Esophagus (tissue), 2 donors: Measurements from ENCODE around the gene CYSLTR2. TPM values are rescaled to one million over a fixed set of nuclear protein-coding genes. Genes with fewer than 3 reads are reported as not detected.

Experiments
- H3K27ac ChIP-seq, 2 donors: one replicate each; pipeline ENCODE4 v1.5.1; 2013; ENCODE audit warnings: low read depth in 2 of 2, mild to moderate bottlenecking in 2 of 2, inconsistent platforms in 1 of 2, low read length in 1 of 2, moderate library complexity in 1 of 2
- H3K27me3 ChIP-seq, 2 donors: one replicate each; pipeline ENCODE4 v1.6.1; 2013; ENCODE audit warnings: low read length in 2 of 2, control low read depth in 1 of 2, mild to moderate bottlenecking in 1 of 2; ENCODE audit not compliant: insufficient read depth in 2 of 2, control insufficient read depth in 1 of 2
- H3K36me3 ChIP-seq, 2 donors: one replicate each; pipeline ENCODE4 v1.6.1; 2013; ENCODE audit warnings: low read length in 1 of 2; ENCODE audit not compliant: control insufficient read depth in 2 of 2, insufficient read depth in 2 of 2
- H3K4me1 ChIP-seq, 2 donors: one replicate each; pipeline ENCODE4 v1.6.1; 2013; ENCODE audit warnings: low read length in 1 of 2; ENCODE audit not compliant: control insufficient read depth in 2 of 2, insufficient read depth in 2 of 2
- H3K4me3 ChIP-seq, 2 donors: one replicate each; pipeline ENCODE4 v1.5.1; 2013; ENCODE audit warnings: low read length in 2 of 2, mild to moderate bottlenecking in 2 of 2, low read depth in 1 of 2, moderate library complexity in 1 of 2
- H3K9me3 ChIP-seq, 2 donors: one replicate each; pipeline ENCODE4 v1.6.1; 2013; ENCODE audit warnings: mild to moderate bottlenecking in 2 of 2, low read depth in 1 of 2, low read length in 1 of 2, moderate library complexity in 1 of 2; ENCODE audit not compliant: control insufficient read depth in 2 of 2, insufficient read depth in 1 of 2
- WGBS, 2 donors: extraction: QIAGEN DNeasy Blood & Tissue Kit; methylation state at CpG; one replicate each; pipeline ENCODE4 v1.1.7; 2013; 5-methylcytosine and 5-hydroxymethylcytosine counted together
- polyA plus RNA-seq, 2 donors: library from polyadenylated mRNA; stranded (reverse); fragments of 200-250 nt; gene quantifications; one replicate each; pipeline ENCODE4 v1.2.3, GENCODE V29; 2013
- donor health status: healthy with polysubstance abuse.
- donor health status: Bipolar disorder and iron deficiency.

The CYSLTR2 gene
- polyA plus RNA-seq, 2 donors, result 0.07 to 0.12 TPM

- H3K36me3 ChIP-seq, result no peaks in the 10 kb centered on the region
- no peaks in the 10 kb centered on the region for H3K27me3 ChIP-seq
- 89 to 92% methylated on average over 5 of the region's 5 CpGs for WGBS, 2 donors
- H3K4me1 ChIP-seq, result no peaks in the 10 kb centered on the region
- no peak overlapping the region for H3K27ac ChIP-seq
- peaks cover 0 to 1% of the 10 kb centered on the region in 2 donors for H3K9me3 ChIP-seq
- no peak overlapping the region for H3K4me3 ChIP-seq
Observed at GRCh38 chr13:48707405-48707804, 53.7 kb downstream of the CYSLTR2 start.

GRCh38 chr13:48708764-48709163, 55.0 kb downstream of the CYSLTR2 start:
- Histone ChIP-seq H3K36me3 (no peaks in the 10 kb centered on the region), H3K4me1 (no peaks in the 10 kb centered on the region), H3K27me3 (no peaks in the 10 kb centered on the region), H3K27ac (no peak overlapping the region), H3K4me3 (no peak overlapping the region), H3K9me3 (peaks cover 0 to 1% of the 10 kb centered on the region in 2 donors)
- WGBS, 2 donors, result 95 to 96% methylated on average over 1 of the region's 1 CpG

GRCh38 chr13:48709213-48709612, 55.5 kb downstream of the CYSLTR2 start:
- WGBS, 2 donors, result 50 to 73% methylated on average over 2 of the region's 2 CpGs
- no peaks in the 10 kb centered on the region for H3K27me3 ChIP-seq
- H3K36me3 ChIP-seq, result no peaks in the 10 kb centered on the region
- H3K9me3 ChIP-seq, result peaks cover 0 to 1% of the 10 kb centered on the region in 2 donors
- H3K4me3 ChIP-seq, result no peak overlapping the region
- no peak overlapping the region for H3K27ac ChIP-seq
- no peaks in the 10 kb centered on the region for H3K4me1 ChIP-seq

GRCh38 chr13:48710160-48710559, 56.4 kb downstream of the CYSLTR2 start:
- Histone ChIP-seq H3K4me1 (no peaks in the 10 kb centered on the region), H3K36me3 (no peaks in the 10 kb centered on the region), H3K4me3 (no peak overlapping the region), H3K27me3 (no peaks in the 10 kb centered on the region), H3K9me3 (peaks cover 0 to 1% of the 10 kb centered on the region in 2 donors), H3K27ac (no peak overlapping the region)
- WGBS, 2 donors, result 83 to 90% methylated on average over 1 of the region's 1 CpG

GRCh38 chr13:48712141-48712540, 58.4 kb downstream of the CYSLTR2 start:
- Histone ChIP-seq H3K36me3 (no peaks in the 10 kb centered on the region), H3K27ac (no peak overlapping the region), H3K4me1 (no peaks in the 10 kb centered on the region), H3K9me3 (peaks cover 0 to 1% of the 10 kb centered on the region in 2 donors), H3K4me3 (no peak overlapping the region), H3K27me3 (no peaks in the 10 kb centered on the region)

- no peak overlapping the region for H3K4me3 ChIP-seq
- H3K27ac ChIP-seq, result no peak overlapping the region
Observed at GRCh38 chr13:48715977-48716376, 62.2 kb downstream of the CYSLTR2 start.

GRCh38 chr13:48720621-48721020, 66.9 kb downstream of the CYSLTR2 start:
- Histone ChIP-seq H3K27ac (no peak overlapping the region), H3K36me3 (no peaks in the 10 kb centered on the region), H3K4me1 (no peaks in the 10 kb centered on the region), H3K4me3 (no peak overlapping the region), H3K27me3 (no peaks in the 10 kb centered on the region), H3K9me3 (no peaks in the 10 kb centered on the region)
- 65 to 66% methylated on average over 4 of the region's 4 CpGs for WGBS, 2 donors

More at GRCh38 chr13:48715977-48716376, 62.2 kb downstream of the CYSLTR2 start:
- no peaks in the 10 kb centered on the region for H3K4me1 ChIP-seq
- H3K9me3 ChIP-seq, result no peaks in the 10 kb centered on the region
- no peaks in the 10 kb centered on the region for H3K36me3 ChIP-seq
- WGBS, 2 donors, result 90 to 95% methylated on average over 1 of the region's 1 CpG
- no peaks in the 10 kb centered on the region for H3K27me3 ChIP-seq

- H3K36me3 ChIP-seq, result no peaks in the 10 kb centered on the region
- no peak overlapping the region for H3K4me3 ChIP-seq
- H3K27me3 ChIP-seq, result no peaks in the 10 kb centered on the region
- H3K4me1 ChIP-seq, result no peaks in the 10 kb centered on the region
- no peaks in the 10 kb centered on the region for H3K9me3 ChIP-seq
- H3K27ac ChIP-seq, result no peak overlapping the region
- WGBS, 2 donors, result 93 to 100% methylated on average over 1 of the region's 1 CpG
Observed at GRCh38 chr13:48723168-48723567, 69.4 kb downstream of the CYSLTR2 start.

- Histone ChIP-seq H3K4me3 (no peak overlapping the region), H3K36me3 (no peaks in the 10 kb centered on the region), H3K4me1 (no peaks in the 10 kb centered on the region), H3K9me3 (no peaks in the 10 kb centered on the region), H3K27me3 (no peaks in the 10 kb centered on the region), H3K27ac (no peak overlapping the region)
Observed at GRCh38 chr13:48725271-48725670, 71.5 kb downstream of the CYSLTR2 start.

GRCh38 chr13:48726711-48727110, 73.0 kb downstream of the CYSLTR2 start:
- 35 to 47% methylated on average over 2 of the region's 2 CpGs for WGBS, 2 donors
- Histone ChIP-seq H3K9me3 (no peaks in the 10 kb centered on the region), H3K4me3 (no peak overlapping the region), H3K4me1 (no peaks in the 10 kb centered on the region), H3K36me3 (no peaks in the 10 kb centered on the region), H3K27ac (no peak overlapping the region), H3K27me3 (no peaks in the 10 kb centered on the region)
